ENCODE results near the gene TEX26. TPM values are rescaled to one million over a fixed set of nuclear protein-coding genes. Genes with fewer than 3 reads are reported as not detected.

The TEX26 gene
- total and polyA plus RNA-seq, 9 of the 15 experiments (the other 6 are each of a cell fraction or from before 2014, with no cell fraction given), result not detected

- no peak for TF ChIP-seq FOXM1 (IDR thresholded peaks at IDR 0.05; ENCODE audit: low read depth)
- TF ChIP-seq FOXM1 (CRISPR knock-in tag; IDR thresholded peaks at IDR 0.05; ENCODE audit: low read depth), result no peak
- TF ChIP-seq EHMT2 (IDR thresholded peaks at IDR 0.05), result no peak
- no peak for TF ChIP-seq MAFG (tag; conservative IDR thresholded peaks at IDR 0.05)
- no peak for TF ChIP-seq RBM22 (IDR thresholded peaks at IDR 0.05; ENCODE audit: low read depth, low read length, poor library complexity, severe bottlenecking)
- no peak for TF ChIP-seq TCF7 (IDR thresholded peaks at IDR 0.05; ENCODE audit: borderline replicate concordance)
- TF ChIP-seq ZNF592 (IDR thresholded peaks at IDR 0.05), result no peak
- TF ChIP-seq THRAP3 (IDR thresholded peaks at IDR 0.05; ENCODE audit: borderline replicate concordance), result no peak
Measured at GRCh38 chr13:30907121-30907861, 25.2 kb upstream of the TEX26 start (continued).

Data from K562 (cell line).